GM18867 (cell line): Measurements from ENCODE around the gene DCAF15.
"Not testable (repeated sequence)": the region's sequence is repeated elsewhere in the genome, so short reads cannot be mapped to it uniquely, and the experiment has no call there.

Experiments
- ATAC-seq: cut with Tn5 transposase; IDR thresholded peaks from one replicate; pipeline ENCODE4 v1.9.1; 2021; ENCODE audit warnings: mild to moderate bottlenecking, moderate library complexity; ENCODE audit not compliant: unreplicated experiment

Gene DCAF15

GRCh38 chr19:13959141-13959961 lies 7.0 kb downstream of the DCAF15 start:
- ATAC-seq, result no peak

DNA sequence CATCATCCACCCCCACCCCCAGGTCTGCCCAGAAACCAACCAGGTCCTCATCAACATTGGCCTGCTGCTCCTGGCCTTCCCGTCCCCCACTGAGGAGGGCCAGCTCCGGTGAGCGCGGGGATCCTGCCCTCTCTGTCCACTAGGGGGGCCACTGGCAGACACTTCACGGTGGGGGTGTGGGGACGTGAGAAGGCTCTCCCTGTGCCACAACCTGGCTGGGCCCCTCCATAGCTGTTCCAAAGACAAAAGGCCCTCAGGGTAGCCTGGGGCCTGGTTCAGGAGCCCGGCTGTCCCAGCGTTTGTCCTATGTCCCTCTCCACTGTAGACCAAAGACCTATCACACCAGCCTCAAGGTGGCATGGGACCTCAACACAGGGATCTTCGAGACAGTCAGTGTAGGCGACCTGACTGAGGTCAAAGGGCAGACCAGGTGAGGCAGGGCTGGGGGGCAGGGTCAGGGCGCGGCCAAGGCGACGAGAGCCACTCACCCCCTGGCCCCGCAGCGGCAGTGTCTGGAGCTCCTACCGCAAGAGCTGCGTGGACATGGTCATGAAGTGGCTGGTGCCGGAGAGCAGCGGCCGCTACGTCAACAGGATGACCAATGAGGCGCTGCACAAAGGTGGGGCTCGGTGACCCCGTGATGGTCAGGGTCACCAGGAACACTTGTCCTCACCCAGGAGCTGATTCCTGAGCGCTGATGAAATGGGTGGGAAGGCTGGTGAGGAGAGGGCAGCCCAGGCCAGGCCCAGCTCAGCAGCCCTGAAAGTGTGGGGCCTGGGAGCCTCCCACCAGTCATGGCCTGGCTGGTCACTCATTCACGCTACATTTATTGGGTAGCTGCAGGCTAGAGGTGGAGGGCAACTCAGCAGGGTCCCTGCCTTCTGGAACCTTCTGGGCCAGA lies 7.9 kb downstream of the DCAF15 start:
- ATAC-seq, result no peak

GRCh38 chr19:13960863-13961784 lies 8.8 kb downstream of the DCAF15 start:
- ATAC-seq, result no peak

GRCh38 chr19:13961826-13962698 lies 9.8 kb downstream of the DCAF15 start:
- no peak for ATAC-seq

DNA sequence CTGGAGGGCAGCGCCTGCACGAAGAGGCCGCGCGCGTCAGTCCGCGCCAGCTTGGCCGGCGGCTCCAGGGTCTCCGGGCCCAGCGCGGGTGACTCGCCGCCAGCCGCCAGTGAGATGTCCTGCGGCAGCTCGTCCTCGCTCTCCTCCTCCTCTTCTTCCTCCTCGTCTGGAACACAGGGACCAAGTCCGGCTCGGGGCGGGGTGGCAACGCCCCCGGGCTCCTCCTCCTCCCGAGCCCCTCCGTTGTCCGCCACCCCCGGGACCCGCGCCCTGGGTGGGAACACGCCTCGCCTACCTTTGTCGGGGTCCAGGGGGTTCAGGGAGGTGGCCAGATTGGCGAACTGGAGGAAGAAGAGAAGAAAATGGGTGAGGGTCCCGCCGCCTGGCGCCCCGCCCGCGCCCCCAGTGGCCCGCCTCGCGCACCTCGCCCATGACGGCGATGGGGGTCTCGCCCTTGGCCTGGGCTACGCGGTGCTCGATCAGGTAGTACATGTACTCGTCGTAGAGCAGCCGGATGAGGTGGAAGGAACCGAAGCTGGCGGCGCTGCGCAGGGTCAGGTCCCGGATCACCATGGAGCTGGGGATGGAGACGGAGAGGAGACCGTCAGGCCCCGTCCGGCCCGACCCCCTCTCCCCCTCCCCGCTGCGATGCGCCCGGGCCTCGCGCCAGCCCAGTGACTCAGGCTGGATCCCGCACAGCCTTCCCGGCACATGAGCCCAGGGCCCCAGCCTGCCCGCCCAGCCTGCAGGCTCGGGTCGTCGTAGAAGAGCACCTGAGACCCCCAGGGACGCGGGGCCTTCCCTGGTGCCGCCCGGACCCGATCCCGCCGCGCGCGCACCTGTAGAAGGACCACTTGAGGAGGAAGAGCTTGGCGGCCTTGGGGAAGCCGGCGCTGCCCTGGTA lies 10.6 kb downstream of the DCAF15 start:
- no peak for ATAC-seq

- no peak for ATAC-seq
Measured at GRCh38 chr19:13963603-13964105, 11.3 kb downstream of the DCAF15 start.

DNA sequence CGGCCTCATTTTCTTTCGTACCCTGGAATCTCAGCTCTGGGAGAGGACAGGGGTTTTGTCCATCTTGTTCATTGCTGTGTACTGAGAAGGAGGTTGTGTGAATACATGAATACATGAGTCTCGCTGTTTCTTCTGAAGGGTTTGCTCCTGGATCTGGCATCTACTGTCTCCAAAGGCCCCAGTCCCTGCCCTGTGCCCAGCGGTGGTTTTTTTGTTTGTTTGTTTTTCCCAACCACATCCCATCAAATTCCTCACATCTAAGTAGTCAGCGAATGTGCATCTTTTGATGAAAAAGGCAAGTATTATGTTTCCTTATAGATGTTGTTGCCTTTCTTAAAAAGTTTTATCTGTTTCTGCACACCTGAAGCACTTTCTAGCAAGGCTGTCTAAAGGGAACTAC lies 12.5 kb downstream of the DCAF15 start:
- ATAC-seq, result no peak

DNA sequence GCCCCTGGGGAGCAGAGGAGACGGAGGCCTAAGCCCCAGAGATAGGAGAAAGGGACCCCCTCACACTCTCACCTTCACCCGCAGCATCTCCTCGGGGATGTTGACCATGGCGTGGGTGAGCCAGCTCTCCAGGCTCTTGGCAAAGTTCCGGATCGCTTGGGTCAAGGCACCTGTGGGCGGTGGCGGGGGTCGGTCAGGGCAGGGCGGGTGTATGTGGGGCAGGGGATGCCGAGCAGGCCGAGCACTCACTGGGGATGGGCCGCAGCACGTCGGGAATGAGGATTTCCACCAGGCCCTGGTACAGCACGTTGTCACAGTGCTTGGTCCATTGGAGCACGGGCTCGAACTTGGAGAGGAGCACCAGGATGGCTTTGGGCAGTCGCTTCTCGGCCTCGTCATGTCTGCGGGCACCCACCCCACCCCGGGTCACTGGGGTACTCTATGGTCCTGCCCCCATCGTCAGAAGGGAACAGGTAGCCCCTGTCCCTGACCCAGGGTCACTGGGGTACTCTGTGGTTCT lies 13.1 kb downstream of the DCAF15 start:
- ATAC-seq, result no peak

- ATAC-seq, result no peak
Measured at GRCh38 chr19:13965926-13966683, 13.8 kb downstream of the DCAF15 start.

GRCh38 chr19:13966684-13967128 lies 14.4 kb downstream of the DCAF15 start:
- no peak for ATAC-seq

GRCh38 chr19:13967206-13967605 lies 14.9 kb downstream of the DCAF15 start:
- ATAC-seq, result not testable (repeated sequence)

DNA sequence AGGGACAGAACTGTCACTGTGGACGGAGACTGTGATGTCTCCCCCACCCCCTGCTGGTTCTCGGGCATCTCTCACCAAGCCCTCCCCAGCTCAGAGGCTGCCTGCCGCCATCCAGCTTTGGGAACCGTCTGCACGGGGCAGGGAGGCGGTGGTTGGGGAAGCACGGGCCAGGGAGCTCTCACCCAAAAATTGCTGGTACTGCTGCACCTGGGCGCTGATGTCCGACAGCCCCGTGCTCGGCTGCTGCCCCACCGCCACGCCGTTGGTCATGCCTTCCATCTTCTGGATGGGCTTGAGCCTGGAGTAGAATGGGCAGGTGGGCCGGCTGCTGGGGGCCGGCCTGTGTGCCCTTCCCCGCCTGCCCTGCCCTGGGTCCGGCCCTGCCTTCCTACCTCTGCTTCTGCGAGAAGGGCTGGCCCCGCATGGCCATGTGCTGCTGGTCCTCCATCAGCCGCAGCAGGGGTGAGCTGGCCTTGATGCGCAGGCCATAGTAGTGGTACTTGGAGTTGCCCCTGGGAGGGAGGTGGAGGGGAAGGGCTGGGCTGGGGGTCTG lies 16.1 kb downstream of the DCAF15 start:
- no peak for ATAC-seq

- no peak for ATAC-seq
Measured at GRCh38 chr19:13968999-13969398, 16.7 kb downstream of the DCAF15 start.

DNA sequence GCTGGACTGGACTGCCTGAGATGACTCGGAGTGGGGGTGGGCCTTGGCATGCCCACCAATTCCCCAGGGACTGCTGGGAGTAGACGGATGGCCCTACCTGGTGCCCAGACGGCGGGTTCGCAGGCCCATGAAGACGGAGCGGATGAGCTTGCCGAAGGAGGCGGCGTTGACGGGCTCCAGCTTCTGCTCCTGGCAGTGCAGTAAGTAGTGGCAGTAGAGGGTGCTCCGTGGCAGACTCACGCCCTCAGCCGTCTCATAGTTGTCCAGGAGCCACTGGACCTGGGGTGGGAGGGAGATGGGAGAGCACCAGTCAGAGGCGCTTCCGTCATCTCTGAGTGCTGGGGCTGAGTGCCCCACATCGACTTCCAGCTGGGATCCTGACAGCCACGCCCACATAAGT lies 17.6 kb downstream of the DCAF15 start:
- ATAC-seq, result no peak

DNA sequence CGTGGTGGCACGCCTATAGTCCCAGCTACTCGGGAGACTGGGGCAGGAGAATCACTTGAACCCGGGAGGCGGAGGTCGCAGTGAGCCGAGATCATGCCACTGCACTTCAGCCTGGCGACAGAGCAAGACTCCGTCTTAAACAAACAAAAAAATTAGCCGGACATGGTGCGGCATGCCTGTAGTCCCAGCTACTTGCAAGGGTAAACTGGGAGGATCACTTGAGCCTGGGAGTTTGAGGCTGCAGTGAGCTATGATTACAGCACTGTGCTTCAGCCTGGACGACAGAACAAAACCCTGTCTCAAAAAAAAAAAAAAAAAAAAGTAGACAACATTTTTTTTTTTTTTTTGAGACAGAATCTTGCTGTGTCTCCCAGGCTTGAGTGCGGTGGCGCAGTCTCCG lies 19.6 kb downstream of the DCAF15 start:
- ATAC-seq, result not testable (repeated sequence)

DNA sequence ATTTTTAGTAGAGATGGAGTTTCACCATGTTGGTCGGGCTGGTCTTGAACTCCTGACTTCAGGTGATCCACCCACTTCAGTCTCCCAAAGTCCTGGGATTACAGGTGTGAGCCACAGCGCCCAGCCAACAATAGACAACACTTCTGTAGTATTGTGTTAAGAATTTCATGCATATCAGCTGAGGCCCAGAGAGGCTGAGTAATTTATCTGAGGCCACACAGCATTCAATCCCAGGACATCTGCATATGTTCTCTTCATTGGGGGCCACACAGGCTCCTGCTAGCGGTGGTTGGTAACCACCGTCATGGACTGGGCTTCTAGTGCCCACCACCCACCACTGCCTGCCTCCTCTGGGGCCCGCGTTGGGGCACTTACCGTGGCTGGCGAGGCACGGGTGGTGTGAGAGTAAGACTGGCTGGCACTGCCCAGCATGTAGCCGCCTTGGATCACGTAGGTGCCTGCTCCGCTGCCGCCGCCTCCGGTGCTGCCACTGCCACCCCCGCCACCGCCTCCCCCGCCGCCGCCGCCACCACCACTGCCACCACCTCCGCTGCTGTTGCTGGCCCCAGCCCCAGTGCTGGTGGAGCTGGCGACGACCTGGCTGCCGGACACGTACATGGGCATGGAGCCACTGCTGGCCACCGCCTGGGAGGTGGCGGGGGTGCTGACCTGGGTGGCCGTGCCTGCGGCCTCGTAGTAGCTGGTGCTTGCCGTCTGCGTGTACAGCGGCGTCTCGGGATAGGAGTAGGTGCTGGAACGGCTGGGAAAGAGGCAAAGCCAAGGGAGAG lies 20.3 kb downstream of the DCAF15 start:
- no peak for ATAC-seq

GRCh38 chr19:13973479-13973878 lies 21.2 kb downstream of the DCAF15 start:
- ATAC-seq, result not testable (repeated sequence)
